Measurements from ENCODE around the gene VPS33A. TPM values are rescaled to one million over a fixed set of nuclear protein-coding genes. Genes with fewer than 3 reads are reported as not detected.

Gene VPS33A
- total RNA-seq, 2 experiments from 2014 or later: 21.1 to 29.0 TPM

DNA sequence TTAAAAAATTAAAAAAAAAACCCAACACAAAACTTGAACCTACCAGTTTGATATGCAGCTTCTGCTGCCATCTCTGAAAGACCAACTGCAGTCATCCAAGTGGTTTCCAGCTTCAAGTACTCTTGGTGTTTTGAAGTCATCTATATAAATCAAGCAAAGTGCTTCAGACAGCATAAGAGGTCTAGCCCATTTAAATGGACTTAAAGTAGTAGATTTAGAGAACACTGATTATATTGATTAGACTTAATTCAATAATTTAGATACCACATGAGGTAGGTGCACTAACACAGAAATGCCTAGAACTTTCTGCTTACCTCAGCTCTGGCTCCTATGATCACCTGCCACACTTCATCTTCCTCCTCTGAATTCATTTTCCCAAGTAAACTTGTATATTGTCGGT is 49.8 kb downstream of the VPS33A start:
- CTCF ChIA-PET (ENCODE audit: unreplicated experiment): no interaction called here
- intact Hi-C loops (cut with micrococcal nuclease; ENCODE audit: unreplicated experiment): no loop called here

DNA sequence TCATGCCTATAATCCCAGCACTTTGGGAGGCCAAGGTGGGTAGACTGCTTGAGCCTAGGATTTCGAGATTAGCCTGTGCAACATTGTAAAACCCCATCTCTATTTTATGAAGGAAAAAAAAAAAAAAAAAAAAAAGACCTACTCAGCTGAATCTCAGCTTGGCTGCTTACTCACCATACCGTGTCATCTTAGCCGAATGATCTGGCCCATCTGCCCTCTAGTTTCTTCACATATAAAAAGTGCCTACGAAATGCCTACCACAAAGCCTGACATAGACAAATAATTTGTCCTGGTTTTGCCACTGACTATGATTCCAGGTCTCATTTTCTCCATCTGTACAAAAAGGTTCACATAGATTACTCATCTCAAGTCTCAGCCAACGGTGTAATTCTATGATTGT is 50.5 kb downstream of the VPS33A start:
- H3K79me2 ChIP-seq (ENCODE audit: insufficient read depth, low read depth, low read length): peaks cover 5% of the 10 kb centered on the region; the same call in 1 of the 2 replicates
- no peaks in the 10 kb centered on the region for H3K9me2 ChIP-seq (ENCODE audit: insufficient read depth, low read length)
- POLR2A ChIA-PET: interaction anchor here (0.6 kb wide), 1 partner anchor 47 kb away, joined by 4 read pairs; no protein-coding TSS in a partner anchor
- H2AFZ ChIP-seq (ENCODE audit: low read length): no peak overlapping the region
- intact Hi-C loops (cut with micrococcal nuclease; ENCODE audit: unreplicated experiment): no loop called here
- no peak overlapping the region for H3K4me2 ChIP-seq (ENCODE audit: low read length)
- no peak for DNase-seq (ENCODE audit: low spot score)
- peaks cover 94% of the 10 kb centered on the region for H3K36me3 ChIP-seq (ENCODE audit: insufficient read depth, low read length)
- H3K4me1 ChIP-seq (ENCODE audit: insufficient read depth, low read length, poor library complexity, severe bottlenecking): no peaks in the 10 kb centered on the region
- no peak overlapping the region for H3K4me3 ChIP-seq (ENCODE audit: low read depth, low read length, poor library complexity, severe bottlenecking)
- TF ChIP-seq, protein P1, sequence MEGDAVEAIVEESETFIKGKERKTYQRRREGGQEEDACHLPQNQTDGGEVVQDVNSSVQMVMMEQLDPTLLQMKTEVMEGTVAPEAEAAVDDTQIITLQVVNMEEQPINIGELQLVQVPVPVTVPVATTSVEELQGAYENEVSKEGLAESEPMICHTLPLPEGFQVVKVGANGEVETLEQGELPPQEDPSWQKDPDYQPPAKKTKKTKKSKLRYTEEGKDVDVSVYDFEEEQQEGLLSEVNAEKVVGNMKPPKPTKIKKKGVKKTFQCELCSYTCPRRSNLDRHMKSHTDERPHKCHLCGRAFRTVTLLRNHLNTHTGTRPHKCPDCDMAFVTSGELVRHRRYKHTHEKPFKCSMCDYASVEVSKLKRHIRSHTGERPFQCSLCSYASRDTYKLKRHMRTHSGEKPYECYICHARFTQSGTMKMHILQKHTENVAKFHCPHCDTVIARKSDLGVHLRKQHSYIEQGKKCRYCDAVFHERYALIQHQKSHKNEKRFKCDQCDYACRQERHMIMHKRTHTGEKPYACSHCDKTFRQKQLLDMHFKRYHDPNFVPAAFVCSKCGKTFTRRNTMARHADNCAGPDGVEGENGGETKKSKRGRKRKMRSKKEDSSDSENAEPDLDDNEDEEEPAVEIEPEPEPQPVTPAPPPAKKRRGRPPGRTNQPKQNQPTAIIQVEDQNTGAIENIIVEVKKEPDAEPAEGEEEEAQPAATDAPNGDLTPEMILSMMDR (conservative IDR thresholded peaks at IDR 0.05; ENCODE audit: low read length): no peak
- no peak for TF ChIP-seq EZH2phosphoT487 (IDR thresholded peaks at IDR 0.05; ENCODE audit: borderline replicate concordance, low read depth, low read length)
- H3K27ac ChIP-seq (ENCODE audit: low read depth, low read length, poor library complexity, severe bottlenecking): no peak overlapping the region
- H3K9me3 ChIP-seq (ENCODE audit: low read length): no peaks in the 10 kb centered on the region
- CTCF ChIA-PET (ENCODE audit: unreplicated experiment): no interaction called here
- H4K20me1 ChIP-seq (ENCODE audit: insufficient read depth, low read length): no peaks in the 10 kb centered on the region
- no TSS peak for BruUV-seq (replicated peaks)

More for the DNA sequence above, 49.8 kb downstream of the VPS33A start:
- POLR2A ChIA-PET: interaction anchor here (0.6 kb wide), 1 partner anchor 46 kb away, joined by 4 read pairs; no protein-coding TSS in a partner anchor
- Histone ChIP-seq H3K9me3 (ENCODE audit: low read length) (no peaks in the 10 kb centered on the region), H3K4me1 (ENCODE audit: insufficient read depth, low read length, poor library complexity, severe bottlenecking) (no peaks in the 10 kb centered on the region), H4K20me1 (ENCODE audit: insufficient read depth, low read length) (no peaks in the 10 kb centered on the region), H3K36me3 (ENCODE audit: insufficient read depth, low read length) (peaks cover 94% of the 10 kb centered on the region), H3K4me3 (ENCODE audit: low read depth, low read length, poor library complexity, severe bottlenecking) (no peak overlapping the region), H3K79me2 (ENCODE audit: insufficient read depth, low read depth, low read length) (peaks cover 12% of the 10 kb centered on the region; the same call in 1 of the 2 replicates), H3K9me2 (ENCODE audit: insufficient read depth, low read length) (no peaks in the 10 kb centered on the region), H3K27ac (ENCODE audit: low read depth, low read length, poor library complexity, severe bottlenecking) (no peak overlapping the region), H3K4me2 (ENCODE audit: low read length) (no peak overlapping the region), H2AFZ (ENCODE audit: low read length) (no peak overlapping the region)
- no TSS peak for BruUV-seq (replicated peaks)
- DNase-seq (ENCODE audit: low spot score): no peak
- TF ChIP-seq EZH2phosphoT487 (IDR thresholded peaks at IDR 0.05; ENCODE audit: borderline replicate concordance, low read depth, low read length): no peak
- TF ChIP-seq, protein P1 (conservative IDR thresholded peaks at IDR 0.05; ENCODE audit: low read length): no peak

DNA sequence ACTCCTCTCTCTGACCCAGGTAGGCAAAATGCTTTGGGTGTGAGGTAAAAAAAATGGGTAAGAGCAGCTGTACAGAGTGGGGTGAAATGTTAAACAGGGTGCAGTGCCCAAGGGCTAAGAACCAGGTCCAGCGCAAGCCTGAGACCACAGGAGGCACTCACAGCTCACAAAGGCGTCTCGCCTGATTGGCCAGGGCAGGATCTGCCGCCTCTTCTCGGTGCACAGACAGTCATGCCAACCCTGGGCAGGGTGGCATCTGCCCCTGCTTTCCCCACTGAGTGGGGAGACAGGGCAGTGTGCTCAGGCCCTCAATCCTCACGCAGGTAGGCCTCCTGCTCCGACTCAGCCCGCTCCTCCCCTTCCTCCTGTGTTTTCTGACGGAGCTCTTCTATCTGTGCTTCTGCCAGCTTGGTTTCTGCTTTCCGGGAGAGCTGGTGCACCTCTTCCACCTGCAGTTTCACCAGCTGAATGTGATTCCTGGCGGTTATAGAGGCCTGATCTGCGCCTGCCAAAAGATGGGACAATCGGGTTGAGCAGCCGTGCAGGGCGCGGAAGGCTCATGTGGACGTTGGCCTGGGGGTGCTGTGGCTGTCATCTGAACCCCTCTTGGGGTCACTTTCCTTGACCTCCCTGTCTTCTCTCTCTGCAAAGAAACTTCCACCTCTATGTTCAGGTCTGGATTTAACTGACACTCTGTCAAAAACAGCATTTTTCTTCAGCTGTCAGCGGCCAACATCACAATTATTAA is 58.0 kb downstream of the VPS33A start:
- no peaks in the 10 kb centered on the region for H3K9me3 ChIP-seq (ENCODE audit: low read length)
- no peak overlapping the region for H3K4me3 ChIP-seq (ENCODE audit: low read depth, low read length, poor library complexity, severe bottlenecking)
- no peak for DNase-seq (ENCODE audit: low spot score)
- peaks cover 68% of the 10 kb centered on the region for H3K36me3 ChIP-seq (ENCODE audit: insufficient read depth, low read length)
- ChIA-PET POLR2A (interaction anchor here (0.6 kb wide), 2 partner anchors 141 to 517 kb away, joined by 3 to 5 read pairs; no protein-coding TSS in a partner anchor), CTCF (ENCODE audit: unreplicated experiment) (no interaction called here)
- no peaks in the 10 kb centered on the region for H3K9me2 ChIP-seq (ENCODE audit: insufficient read depth, low read length)
- TSS peak; percentile 63 for BruUV-seq (replicated peaks)
- H3K4me2 ChIP-seq (ENCODE audit: low read length): no peak overlapping the region
- TF ChIP-seq EZH2phosphoT487 (IDR thresholded peaks at IDR 0.05; ENCODE audit: borderline replicate concordance, low read depth, low read length): no peak
- TF ChIP-seq, protein P1 (conservative IDR thresholded peaks at IDR 0.05; ENCODE audit: low read length): no peak
- intact Hi-C loops (cut with micrococcal nuclease; ENCODE audit: unreplicated experiment): no loop called here
- H3K79me2 ChIP-seq (ENCODE audit: insufficient read depth, low read depth, low read length): no peaks in the 10 kb centered on the region
- no peaks in the 10 kb centered on the region for H3K4me1 ChIP-seq (ENCODE audit: insufficient read depth, low read length, poor library complexity, severe bottlenecking)
- H3K27ac ChIP-seq (ENCODE audit: low read depth, low read length, poor library complexity, severe bottlenecking): no peak overlapping the region
- H4K20me1 ChIP-seq (ENCODE audit: insufficient read depth, low read length): no peaks in the 10 kb centered on the region; the same call in 1 of the 2 replicates
- no peak overlapping the region for H2AFZ ChIP-seq (ENCODE audit: low read length)
